ENCODE measurements around the gene IGF2BP3. TPM values are rescaled to one million over a fixed set of nuclear protein-coding genes. Genes with fewer than 3 reads are reported as not detected.
"Not testable (repeated sequence)": the region's sequence is repeated elsewhere in the genome, so short reads cannot be mapped to it uniquely, and the experiment has no call there.

IGF2BP3 gene
- total RNA-seq, 2 experiments from 2014 or later = 41.1 to 94.3 TPM

DNA sequence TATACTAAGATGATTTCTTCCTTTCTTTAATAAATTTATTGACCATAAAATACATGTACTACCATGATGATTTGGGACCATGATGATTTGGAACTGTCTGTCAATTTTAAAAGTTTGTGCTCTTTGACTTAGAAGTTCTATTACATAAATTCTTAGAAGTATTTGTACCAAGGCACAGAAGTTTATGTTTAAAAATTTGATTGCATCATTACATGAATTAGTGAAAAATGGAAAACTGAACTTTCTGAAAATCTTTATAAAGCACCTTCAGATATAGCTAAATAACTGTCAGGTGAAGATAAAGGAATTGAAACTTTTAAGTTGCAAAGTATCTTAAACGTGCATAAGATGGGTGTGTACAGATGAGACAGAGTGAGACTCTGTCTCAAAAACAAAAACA, 139.2 kb downstream of the IGF2BP3 start:
- no peak overlapping the region for H3K27ac ChIP-seq (ENCODE audit: low read depth, low read length, poor library complexity, severe bottlenecking)
- H2AFZ ChIP-seq (ENCODE audit: low read length) = no peak overlapping the region
- H4K20me1 ChIP-seq (ENCODE audit: insufficient read depth, low read length) = no peaks in the 10 kb centered on the region
- no peaks in the 10 kb centered on the region for H3K9me2 ChIP-seq (ENCODE audit: insufficient read depth, low read length)
- intact Hi-C loops (cut with micrococcal nuclease; ENCODE audit: unreplicated experiment) = no loop called here
- no peak overlapping the region for H3K4me2 ChIP-seq (ENCODE audit: low read length)
- no peak overlapping the region for H3K4me3 ChIP-seq (ENCODE audit: low read depth, low read length, poor library complexity, severe bottlenecking)
- TF ChIP-seq, protein P1, sequence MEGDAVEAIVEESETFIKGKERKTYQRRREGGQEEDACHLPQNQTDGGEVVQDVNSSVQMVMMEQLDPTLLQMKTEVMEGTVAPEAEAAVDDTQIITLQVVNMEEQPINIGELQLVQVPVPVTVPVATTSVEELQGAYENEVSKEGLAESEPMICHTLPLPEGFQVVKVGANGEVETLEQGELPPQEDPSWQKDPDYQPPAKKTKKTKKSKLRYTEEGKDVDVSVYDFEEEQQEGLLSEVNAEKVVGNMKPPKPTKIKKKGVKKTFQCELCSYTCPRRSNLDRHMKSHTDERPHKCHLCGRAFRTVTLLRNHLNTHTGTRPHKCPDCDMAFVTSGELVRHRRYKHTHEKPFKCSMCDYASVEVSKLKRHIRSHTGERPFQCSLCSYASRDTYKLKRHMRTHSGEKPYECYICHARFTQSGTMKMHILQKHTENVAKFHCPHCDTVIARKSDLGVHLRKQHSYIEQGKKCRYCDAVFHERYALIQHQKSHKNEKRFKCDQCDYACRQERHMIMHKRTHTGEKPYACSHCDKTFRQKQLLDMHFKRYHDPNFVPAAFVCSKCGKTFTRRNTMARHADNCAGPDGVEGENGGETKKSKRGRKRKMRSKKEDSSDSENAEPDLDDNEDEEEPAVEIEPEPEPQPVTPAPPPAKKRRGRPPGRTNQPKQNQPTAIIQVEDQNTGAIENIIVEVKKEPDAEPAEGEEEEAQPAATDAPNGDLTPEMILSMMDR (conservative IDR thresholded peaks at IDR 0.05; ENCODE audit: low read length) = no peak
- TF ChIP-seq EZH2phosphoT487 (IDR thresholded peaks at IDR 0.05; ENCODE audit: borderline replicate concordance, low read depth, low read length) = no peak
- no peaks in the 10 kb centered on the region for H3K79me2 ChIP-seq (ENCODE audit: insufficient read depth, low read depth, low read length)
- no peak for DNase-seq (ENCODE audit: low spot score)
- H3K4me1 ChIP-seq (ENCODE audit: insufficient read depth, low read length, poor library complexity, severe bottlenecking) = no peaks in the 10 kb centered on the region
- POLR2A ChIA-PET = interaction anchor here (0.7 to 2.0 kb wide), 3 partner anchors 12 to 116 kb away, joined by 4 to 7 read pairs (median 5); no protein-coding TSS in a partner anchor
- CTCF ChIA-PET (ENCODE audit: unreplicated experiment) = no interaction called here
- H3K36me3 ChIP-seq (ENCODE audit: insufficient read depth, low read length) = peaks cover 63% of the 10 kb centered on the region
- no peaks in the 10 kb centered on the region for H3K9me3 ChIP-seq (ENCODE audit: low read length)
- BruUV-seq (replicated peaks) = no TSS peak

DNA sequence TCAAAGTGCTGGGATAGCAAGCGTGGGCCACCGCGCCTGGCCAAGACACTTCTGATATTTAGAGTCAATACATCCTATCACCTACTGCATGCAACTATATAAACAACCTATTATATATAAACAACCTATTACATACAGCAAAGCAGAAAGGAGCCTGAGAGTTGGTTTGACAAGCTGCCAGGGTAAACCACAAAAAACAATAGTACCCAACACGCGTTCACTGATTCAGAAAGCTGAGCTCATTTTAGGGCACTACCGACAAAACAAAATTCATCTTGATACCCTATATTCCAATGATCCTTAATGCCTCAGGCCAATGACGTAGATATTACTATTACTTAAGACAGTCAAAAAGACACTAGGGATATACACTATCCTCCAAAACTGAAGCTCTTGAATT, 154.9 kb downstream of the IGF2BP3 start:
- CTCF ChIA-PET (ENCODE audit: unreplicated experiment) = interaction anchor here (0.6 kb wide), 1 partner anchor 95 kb away, joined by 3 read pairs; no protein-coding TSS in a partner anchor
- no TSS peak for BruUV-seq (replicated peaks)

DNA sequence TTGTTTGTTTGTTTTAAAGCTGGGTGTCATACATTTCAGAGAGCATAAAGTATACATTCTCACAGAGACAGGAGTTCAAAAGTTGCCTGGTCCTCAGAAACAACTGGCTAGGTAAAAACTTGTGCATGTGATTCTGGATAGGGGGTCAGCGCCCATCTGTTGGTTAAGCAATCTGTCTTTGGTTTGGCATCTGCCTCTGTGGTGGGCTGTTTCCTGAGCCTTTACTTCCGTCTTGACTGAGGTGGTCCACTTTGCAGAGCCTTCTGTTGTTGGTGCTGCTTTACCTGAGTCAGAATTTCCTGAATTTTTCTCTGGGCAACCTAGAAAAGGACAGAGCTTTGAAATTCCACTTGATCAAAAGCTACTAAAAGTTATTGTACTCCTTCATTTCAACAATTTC, 158.2 kb downstream of the IGF2BP3 start:
- H4K20me1 ChIP-seq (ENCODE audit: insufficient read depth, low read length); H3K27ac ChIP-seq (ENCODE audit: low read depth, low read length, poor library complexity, severe bottlenecking); H2AFZ ChIP-seq (ENCODE audit: low read length); H3K9me2 ChIP-seq (ENCODE audit: insufficient read depth, low read length); BruUV-seq (replicated peaks); CTCF ChIA-PET (ENCODE audit: unreplicated experiment); intact Hi-C loops (cut with micrococcal nuclease; ENCODE audit: unreplicated experiment); H3K4me2 ChIP-seq (ENCODE audit: low read length); H3K4me1 ChIP-seq (ENCODE audit: insufficient read depth, low read length, poor library complexity, severe bottlenecking); H3K4me3 ChIP-seq (ENCODE audit: low read depth, low read length, poor library complexity, severe bottlenecking); H3K79me2 ChIP-seq (ENCODE audit: insufficient read depth, low read depth, low read length); H3K9me3 ChIP-seq (ENCODE audit: low read length); DNase-seq (ENCODE audit: low spot score): not testable (repeated sequence)
- POLR2A ChIA-PET = interaction anchor here (0.6 to 1.7 kb wide), 2 partner anchors 46 to 1240 kb away, joined by 3 read pairs; no protein-coding TSS in a partner anchor
- peaks cover 95% of the 10 kb centered on the region for H3K36me3 ChIP-seq (ENCODE audit: insufficient read depth, low read length)

More for the DNA sequence above, 154.9 kb downstream of the IGF2BP3 start:
- no peak overlapping the region for H3K4me3 ChIP-seq (ENCODE audit: low read depth, low read length, poor library complexity, severe bottlenecking)
- no peaks in the 10 kb centered on the region for H3K9me2 ChIP-seq (ENCODE audit: insufficient read depth, low read length)
- no peaks in the 10 kb centered on the region for H3K9me3 ChIP-seq (ENCODE audit: low read length)
- H2AFZ ChIP-seq (ENCODE audit: low read length) = no peak overlapping the region
- H3K79me2 ChIP-seq (ENCODE audit: insufficient read depth, low read depth, low read length) = no peaks in the 10 kb centered on the region
- H4K20me1 ChIP-seq (ENCODE audit: insufficient read depth, low read length) = no peaks in the 10 kb centered on the region
- DNase-seq (ENCODE audit: low spot score) = no peak
- POLR2A ChIA-PET = interaction anchor here (0.5 to 1.2 kb wide), 2 partner anchors 208 to 1378 kb away, joined by 5 to 6 read pairs; no protein-coding TSS in a partner anchor
- H3K36me3 ChIP-seq (ENCODE audit: insufficient read depth, low read length) = peaks cover 92% of the 10 kb centered on the region
- no peak overlapping the region for H3K27ac ChIP-seq (ENCODE audit: low read depth, low read length, poor library complexity, severe bottlenecking)
- TF ChIP-seq EZH2phosphoT487 (IDR thresholded peaks at IDR 0.05; ENCODE audit: borderline replicate concordance, low read depth, low read length) = no peak
- TF ChIP-seq, protein P1 (conservative IDR thresholded peaks at IDR 0.05; ENCODE audit: low read length) = no peak
- H3K4me1 ChIP-seq (ENCODE audit: insufficient read depth, low read length, poor library complexity, severe bottlenecking) = no peaks in the 10 kb centered on the region
- H3K4me2 ChIP-seq (ENCODE audit: low read length) = no peak overlapping the region
- intact Hi-C loops (cut with micrococcal nuclease; ENCODE audit: unreplicated experiment) = no loop called here
